ENCODE results near the gene GNB3.
"Not testable (repeated sequence)": the region's sequence is repeated elsewhere in the genome, so short reads cannot be mapped to it uniquely, and the experiment has no call there.

Gene GNB3

DNA sequence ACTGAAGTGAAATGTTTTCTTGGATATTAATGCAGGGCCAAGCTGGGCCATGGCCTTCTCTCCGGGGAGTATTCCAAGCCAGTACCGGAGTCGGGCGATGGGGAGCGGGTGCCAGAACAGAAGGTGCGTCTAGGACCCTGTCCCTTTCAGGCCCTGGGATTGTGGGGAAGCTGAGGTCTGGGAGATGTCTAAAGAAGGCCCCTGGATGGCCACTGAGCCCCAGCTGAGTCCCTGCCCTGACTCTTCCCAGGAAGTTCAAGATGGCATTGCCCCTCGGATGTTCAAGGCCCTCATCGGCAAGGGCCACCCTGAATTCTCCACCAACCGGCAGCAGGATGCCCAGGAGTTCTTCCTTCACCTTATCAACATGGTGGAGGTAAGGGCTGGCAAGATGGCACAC, 19.4 kb downstream of the GNB3 start:
- no peak for DNase-seq (ENCODE audit: low read depth in 3 of 3)

DNA sequence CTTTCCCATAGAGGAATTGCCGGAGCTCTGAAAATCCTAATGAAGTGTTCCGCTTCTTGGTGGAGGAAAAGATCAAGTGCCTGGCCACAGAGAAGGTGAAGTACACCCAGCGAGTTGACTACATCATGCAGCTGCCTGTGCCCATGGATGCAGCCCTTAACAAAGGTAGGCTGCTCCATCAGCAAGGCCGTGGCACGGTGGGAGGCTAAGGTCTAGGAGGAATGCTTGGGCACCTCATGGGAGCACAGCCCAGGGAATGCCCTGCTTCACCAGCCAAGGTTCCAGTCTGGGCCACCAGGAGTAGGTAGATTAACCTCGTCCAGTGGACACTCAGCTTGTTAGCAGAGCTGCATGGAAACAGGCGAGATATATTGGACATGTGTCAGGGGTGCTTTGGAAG, 20.2 kb downstream of the GNB3 start:
- DNase-seq (ENCODE audit: low read depth in 3 of 3), result no peak

DNA sequence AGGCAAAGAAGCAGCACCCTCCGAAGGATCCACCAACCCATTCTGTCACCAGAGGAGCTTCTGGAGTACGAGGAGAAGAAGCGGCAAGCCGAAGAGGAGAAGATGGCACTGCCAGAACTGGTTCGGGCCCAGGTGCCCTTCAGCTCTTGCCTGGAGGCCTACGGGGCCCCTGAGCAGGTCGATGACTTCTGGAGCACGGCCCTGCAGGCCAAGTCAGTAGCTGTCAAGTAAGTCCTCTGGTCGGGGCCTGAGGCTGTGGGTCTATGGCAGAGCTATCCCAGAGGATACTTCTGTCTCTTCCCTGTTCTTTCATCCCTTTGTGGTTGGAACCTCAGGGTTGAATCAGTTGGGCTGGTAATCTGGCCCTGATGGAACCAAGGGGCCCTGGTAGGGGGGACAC, 20.7 kb downstream of the GNB3 start:
- no peak for DNase-seq (ENCODE audit: low read depth in 3 of 3)

DNA sequence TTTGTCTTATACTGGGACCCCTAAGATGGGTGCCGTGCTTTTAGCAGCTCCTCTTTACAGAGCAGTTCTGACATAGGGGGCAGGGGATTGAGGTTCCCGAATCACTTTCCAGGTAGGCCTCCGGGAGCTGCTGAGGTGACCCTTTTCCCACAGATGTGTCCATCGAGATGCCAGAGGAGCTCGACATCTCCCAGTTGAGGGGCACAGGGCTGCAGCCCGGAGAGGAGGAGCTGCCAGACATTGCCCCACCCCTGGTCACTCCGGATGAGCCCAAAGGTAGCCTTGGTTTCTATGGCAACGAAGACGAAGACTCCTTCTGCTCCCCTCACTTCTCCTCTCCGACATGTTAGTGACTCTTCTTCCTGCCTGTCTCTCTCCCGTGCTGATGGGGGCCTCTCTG, 22.3 kb downstream of the GNB3 start:
- no peak for DNase-seq (ENCODE audit: low read depth in 3 of 3)

DNA sequence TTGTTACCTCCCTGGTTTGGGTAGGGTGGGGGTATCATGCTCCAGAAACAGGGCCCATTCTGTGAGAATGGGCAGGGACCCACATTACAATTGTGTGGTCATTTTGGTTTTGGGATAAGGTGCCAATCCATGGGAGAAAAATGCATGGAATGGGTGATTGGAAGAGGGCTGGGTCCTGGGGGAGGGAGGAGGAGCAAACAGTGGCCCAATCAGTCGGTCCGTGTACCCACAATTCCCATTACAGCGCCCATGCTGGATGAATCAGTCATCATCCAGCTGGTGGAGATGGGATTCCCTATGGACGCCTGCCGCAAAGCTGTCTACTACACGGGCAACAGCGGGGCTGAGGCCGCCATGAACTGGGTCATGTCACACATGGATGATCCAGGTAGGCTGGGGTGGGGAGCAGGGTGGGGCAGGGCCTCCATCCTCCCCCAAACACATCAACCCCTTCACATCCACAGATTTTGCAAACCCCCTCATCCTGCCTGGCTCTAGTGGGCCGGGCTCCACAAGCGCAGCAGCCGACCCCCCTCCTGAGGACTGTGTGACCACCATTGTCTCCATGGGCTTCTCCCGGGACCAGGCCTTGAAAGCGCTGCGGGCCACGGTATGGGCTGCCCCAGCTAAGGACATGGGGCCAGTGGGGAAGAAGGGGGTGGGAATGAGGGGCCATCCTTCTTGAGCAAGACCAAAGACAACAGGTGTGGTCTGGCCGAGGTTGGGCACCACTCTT, 23.0 kb downstream of the GNB3 start:
- DNase-seq (ENCODE audit: low read depth in 3 of 3), result no peak

DNA sequence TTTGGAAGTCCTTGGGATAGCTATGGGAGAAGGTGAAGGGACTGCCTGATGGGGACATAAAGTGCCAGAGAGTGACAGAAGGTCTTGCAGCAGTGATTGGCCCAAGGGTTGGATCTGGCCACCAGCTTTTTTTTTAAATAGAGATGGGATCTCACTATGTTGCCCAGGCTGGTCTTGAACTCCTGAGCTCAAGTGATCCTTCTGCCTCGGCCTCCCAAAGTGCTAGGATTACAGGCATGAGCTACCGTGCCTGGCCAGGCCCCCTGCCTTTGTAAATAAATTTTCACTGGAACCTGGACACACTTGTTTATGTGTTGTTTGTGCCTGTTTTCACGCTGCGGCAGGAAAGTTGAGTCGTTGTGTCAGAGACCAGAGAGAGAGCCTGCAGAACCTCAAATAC, 24.6 kb downstream of the GNB3 start:
- DNase-seq (ENCODE audit: low read depth in 3 of 3), result not testable (repeated sequence)

DNA sequence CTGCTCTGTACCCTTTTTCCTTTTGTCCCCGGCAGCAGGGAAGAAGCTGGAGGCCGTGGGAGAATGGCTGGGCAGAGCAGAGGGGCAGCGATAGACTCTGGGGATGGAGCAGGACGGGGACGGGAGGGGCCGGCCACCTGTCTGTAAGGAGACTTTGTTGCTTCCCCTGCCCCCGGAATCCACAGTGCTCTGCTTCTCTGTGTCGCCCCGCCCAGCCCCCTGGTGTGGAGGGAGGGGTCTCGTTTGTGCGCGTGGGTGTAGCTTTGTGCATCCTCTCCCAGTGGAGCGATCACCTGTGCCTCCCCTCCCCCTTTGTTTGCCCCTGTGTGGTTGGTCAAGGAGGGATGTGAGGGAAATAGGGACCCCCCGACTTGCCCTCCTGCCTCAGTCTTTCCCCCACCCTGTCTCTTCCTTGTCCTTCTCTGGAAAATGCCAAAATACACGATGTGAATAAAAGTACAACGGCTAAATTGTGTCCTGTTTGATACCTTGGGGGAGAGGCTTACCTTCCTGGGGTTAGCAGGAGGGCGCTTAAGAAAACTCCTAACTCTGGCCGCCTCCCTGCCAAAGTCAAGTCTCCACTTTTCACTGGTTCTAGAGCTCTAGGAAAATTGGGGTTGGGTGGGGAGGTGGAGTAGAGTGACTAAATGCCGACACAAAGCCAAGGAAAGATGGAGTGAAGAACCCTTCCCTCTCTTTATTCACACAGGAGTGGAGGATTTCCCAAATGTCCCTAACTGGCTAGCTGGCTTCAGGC, 25.6 kb downstream of the GNB3 start:
- no peak for DNase-seq (ENCODE audit: low read depth in 3 of 3)

DNA sequence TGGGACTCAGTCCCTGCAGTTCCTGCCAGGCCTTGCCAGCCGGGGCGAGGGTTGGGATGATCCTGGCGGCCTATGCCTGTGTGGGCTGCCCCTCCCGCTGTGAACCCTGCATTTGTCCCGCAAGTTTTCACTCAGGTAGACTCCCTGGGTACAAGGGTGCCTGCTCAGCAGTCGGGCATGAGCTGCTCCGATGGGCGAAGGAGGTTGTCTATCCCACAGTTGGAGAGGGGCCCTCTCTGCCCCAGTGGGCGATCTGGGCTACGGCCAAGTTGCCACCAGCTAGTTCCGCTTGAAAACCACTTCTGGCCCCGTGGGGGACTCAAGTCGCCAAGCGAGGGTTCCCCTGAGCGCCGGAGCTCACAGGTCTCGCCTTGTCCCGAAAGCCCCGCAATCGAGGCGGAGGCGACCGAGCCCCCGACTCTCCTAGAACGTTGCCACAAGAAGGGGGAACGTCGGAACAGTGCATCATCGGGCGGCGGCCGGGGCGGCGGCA, 26.2 kb downstream of the GNB3 start:
- DNase-seq (ENCODE audit: low read depth in 3 of 3), result no peak

DNA sequence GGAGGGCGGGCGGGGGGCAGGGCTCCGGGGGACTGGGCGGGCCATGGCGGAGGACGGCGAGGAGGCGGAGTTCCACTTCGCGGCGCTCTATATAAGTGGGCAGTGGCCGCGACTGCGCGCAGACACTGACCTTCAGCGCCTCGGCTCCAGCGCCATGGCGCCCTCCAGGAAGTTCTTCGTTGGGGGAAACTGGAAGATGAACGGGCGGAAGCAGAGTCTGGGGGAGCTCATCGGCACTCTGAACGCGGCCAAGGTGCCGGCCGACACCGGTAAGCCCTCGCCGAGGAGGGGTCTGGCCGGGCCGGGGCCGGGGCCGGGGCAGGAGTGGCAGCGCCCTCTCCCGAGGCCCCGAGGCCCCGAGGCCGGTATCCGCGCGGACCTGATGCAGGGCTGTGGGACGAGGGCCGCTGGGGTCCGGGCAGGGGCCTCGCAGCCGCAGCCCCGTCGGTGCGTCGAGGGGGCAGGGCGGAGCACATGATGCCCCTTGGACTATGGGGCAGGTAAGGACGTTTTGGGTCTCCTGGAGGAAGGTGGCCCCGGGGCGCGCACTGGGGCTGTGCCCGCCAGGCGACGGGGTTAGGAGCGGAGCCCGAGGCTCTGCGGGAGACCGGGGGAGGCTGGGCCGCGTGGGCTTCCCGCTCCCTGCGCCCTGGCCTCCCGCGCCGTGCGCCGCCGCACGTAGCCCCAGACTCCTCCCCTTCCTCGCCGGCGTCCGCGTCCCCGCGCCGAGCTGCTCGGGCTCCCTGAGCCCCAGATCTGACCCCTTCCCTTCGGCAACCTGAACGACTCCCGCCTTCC, 26.9 kb downstream of the GNB3 start, which contains the start of gene TPI1:
TSS of gene TPI1 (plus strand) at position 119 of the 798 bp plus-strand sequence. CDS start at position 155, 36 bp downstream.
- peak; percentile 67 to 83 (median 67) for DNase-seq (ENCODE audit: low read depth in 3 of 3)

DNA sequence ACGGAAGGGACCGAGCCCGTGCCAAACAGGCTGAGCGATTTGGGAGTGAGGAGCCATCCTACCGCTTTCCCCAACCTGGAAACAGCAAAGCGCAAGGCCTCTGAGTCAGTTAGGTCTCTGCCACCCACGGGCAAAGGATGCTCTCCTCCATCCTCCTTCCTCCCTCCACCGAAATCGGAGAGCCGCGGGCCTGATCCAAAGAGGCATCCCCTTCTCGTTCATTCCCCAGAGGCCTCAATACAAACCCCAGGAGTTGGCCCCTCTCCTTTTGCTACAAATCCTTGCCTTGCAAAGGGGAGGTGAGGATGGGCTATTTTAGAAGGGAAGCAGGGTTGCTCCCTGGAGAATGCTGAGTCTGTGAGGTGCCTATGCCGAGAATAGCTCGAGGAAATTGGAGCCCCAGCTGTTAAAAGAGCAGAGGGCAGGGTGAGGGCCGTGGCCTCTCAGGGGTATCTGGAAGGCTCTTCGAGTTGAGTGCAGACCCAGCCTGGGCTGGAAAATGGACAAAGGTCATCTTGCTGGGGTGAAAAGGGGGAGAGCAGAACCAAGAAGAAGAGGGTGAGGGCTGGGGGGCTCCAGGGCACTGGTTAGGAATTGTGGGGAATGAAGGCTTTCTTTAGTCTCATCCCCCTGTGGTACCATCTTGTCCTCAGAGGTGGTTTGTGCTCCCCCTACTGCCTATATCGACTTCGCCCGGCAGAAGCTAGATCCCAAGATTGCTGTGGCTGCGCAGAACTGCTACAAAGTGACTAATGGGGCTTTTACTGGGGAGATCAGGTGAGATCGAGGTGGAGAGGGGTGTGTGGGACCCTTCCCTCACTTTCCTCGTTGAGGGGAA, 27.7 kb downstream of the GNB3 start:
- no peak for DNase-seq (ENCODE audit: low read depth in 3 of 3)

DNA sequence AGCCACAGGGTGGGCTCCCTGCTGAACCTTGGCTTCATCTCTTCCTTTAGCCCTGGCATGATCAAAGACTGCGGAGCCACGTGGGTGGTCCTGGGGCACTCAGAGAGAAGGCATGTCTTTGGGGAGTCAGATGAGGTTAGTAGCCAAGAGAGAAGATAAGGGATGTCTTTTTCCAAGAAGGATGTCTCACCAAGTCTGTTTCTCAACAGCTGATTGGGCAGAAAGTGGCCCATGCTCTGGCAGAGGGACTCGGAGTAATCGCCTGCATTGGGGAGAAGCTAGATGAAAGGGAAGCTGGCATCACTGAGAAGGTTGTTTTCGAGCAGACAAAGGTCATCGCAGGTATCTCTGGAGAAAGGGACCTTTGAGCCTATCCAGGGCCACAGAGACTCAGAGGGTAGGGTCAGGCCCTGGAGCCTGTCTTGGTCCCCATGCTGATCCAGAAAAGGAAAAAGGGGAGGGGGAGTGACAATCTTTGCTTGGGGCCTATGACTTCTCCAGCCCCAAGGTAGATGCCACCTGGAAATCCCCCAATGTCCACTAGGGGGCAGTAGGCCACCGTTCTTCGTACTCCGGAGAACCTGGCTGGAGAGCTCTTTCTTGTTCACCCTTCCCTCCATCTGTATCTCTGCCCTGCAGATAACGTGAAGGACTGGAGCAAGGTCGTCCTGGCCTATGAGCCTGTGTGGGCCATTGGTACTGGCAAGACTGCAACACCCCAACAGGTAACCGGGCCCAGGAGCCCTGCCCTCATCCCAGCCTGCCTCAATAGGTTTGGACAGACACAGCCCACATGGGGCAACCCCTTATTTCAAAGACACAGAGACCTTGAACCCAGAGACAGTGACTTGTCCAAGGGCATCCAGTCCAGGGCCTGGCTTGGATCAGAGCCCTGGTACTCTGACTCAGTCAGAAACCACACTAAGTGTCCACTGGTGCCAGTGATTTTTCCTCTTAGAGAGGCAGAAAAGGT, 28.6 kb downstream of the GNB3 start:
- peak; percentile 65 to 77 (median 73) for DNase-seq (ENCODE audit: low read depth in 3 of 3)

DNA sequence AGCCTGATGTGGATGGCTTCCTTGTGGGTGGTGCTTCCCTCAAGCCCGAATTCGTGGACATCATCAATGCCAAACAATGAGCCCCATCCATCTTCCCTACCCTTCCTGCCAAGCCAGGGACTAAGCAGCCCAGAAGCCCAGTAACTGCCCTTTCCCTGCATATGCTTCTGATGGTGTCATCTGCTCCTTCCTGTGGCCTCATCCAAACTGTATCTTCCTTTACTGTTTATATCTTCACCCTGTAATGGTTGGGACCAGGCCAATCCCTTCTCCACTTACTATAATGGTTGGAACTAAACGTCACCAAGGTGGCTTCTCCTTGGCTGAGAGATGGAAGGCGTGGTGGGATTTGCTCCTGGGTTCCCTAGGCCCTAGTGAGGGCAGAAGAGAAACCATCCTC, 29.6 kb downstream of the GNB3 start:
- DNase-seq (ENCODE audit: low read depth in 3 of 3), result not testable (repeated sequence)

DNA sequence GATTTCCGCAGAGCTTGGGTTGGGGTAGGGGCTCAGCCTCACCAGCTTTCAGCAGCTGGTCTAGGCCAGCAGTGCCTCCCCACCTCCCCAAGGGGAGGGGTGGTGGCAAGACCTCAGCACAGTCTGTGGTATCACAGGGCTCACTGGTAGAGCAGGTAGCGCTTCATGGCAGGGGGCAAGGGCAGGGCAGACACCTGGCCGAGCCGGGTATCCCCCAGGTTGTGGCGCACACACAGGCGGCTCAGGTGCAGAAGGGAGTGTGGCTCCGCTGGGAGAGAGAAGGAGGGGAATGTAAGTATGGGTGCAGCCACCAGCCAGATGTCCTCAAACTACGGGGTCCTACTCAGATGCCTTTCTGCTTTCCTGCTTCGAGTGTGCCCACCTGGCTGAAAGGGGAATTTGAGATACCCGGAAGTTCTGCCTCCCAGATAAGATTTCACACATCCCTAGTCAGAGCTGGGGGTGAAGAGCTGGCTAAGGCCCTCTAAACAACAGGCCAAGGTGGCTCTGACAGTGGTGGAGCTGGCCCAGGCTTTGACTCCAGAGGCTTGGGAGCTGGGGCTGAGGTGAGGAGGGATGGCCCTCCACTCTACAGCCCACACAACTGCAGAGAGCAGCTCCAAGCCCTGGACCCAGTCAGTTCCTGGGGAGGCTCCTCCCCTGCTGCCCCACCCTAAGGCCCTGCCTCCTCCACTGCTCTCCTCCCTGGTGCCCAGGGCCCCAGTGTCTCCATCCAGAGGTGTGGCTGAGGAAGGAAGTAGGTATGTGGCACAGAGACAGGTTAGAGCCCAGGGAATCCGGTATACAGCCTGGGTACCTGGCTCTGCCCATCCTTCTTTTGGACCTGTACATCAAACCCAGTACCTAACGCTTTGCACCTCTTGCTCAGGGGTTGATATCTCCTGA, 30.6 kb downstream of the GNB3 start:
- DNase-seq (ENCODE audit: low read depth in 3 of 3), result no peak

DNA sequence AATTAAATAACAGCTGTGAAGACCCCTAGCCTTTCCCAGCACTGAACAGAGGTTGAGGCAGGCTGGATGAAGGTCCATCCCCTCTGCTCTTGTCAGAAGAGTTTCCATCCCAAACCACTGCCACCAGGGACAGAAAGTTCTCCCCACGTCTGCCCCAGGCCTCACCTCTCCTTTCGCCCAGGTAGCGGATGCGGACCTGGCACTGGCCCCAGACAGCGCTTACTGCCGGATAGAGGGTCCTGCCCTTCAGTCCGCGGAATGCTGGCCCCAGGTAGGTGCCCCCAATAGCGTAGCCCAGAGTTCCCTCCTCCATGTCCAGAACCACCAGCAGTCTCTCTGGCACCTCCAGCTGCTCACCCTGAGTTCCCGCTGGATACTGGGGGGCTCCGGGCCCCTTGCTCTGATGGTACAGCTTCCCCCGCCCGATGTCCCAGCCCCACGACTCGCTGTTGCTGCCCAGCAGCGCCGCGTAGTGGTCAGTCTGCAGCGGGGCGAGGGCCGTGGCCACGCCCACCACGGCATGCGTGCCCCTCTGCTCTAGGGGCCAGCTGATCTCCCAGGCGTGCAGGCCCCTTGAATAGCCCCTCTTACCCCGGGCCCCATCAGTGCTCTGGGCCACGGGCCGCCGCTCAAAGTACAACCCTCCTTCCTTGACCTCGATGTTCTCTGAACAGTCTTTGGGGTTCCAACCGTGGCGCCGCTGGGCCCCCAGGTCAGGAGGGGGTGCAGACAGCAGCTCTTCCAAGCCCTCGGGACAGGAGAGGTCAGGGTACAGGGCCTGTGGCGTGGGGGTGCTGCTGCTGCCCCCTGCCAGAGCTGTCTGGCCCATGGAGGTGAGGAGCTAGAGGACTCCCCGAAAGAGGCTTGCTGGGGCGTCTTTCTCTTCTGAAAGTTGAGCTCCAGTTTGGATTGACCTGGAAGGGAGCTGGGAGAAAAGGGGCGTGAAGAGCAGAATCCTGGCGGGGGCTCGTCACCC, 31.6 kb downstream of the GNB3 start:
- peak; percentile 68 to 84 (median 72) for DNase-seq (ENCODE audit: low read depth in 3 of 3)

DNA sequence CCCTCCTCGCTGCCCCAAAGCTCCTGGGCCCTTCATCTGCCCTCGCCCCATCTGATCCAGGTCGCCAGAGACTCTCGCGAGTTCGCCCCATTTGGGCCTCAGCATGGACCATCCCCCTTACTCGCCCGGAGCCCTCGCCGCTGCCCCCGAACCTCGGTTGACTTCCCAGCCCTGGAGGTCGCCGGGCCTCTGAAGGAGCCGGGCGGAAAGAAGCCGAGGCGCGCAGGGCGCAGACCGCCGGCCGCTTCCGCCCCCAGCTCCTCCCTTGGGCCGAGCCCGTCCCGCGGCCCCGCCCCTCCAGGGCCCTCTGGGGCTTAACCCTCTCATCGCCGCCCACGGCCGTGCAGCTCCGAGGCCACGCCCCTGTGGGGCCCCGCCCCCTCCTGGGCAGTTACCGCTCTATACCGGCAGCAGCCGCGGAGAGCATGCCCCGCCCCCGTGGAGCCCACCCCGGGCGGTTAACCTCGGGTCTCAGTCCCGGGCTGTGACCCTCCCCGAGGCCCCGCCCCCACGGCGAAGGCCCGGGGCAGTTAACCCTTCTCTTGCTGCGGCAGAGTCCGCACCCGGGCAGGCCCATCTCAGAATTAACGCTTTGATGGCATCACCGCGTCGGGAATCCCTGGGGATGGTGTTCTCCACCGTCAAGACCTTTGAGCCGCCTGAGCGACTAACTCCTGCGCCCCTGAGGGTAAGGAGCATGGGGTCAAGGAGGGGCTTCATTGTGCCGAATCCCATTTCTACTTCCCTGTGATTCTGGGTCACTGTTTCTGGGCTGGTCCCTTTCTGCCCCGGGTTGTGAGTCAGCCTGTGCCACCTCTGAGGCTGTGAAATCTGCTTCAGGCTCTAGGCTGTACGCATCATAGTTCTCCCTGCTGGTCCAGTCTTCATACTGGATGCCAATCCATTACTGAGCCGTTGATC, 32.6 kb downstream of the GNB3 start, which contains the start of gene SPSB2:
TSS of gene SPSB2 (minus strand) at position 210 of the 921 bp plus-strand sequence. CDS start 402 bp downstream, outside the sequence.
- peak; percentile 97 to 100 (median 99) for DNase-seq (ENCODE audit: low read depth in 3 of 3)

DNA sequence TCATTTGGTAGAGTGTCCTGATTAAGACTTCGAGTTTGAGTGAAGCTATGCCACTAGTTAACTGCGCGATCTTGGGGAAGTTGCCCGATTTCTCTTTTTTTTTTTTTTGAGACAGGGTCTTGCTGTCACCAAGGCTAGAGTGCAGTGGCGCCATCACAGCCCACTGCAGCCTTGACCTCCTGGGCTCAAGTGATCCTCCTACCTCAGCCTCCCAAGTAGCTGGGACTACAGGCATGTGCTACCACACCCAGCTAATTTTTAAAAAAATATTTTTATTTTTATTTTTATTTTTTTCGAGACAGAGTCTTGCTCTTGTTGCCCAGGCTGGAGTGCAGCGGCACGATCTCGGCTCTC, 33.3 kb downstream of the GNB3 start:
- DNase-seq (ENCODE audit: low read depth in 3 of 3), result not testable (repeated sequence)

DNA sequence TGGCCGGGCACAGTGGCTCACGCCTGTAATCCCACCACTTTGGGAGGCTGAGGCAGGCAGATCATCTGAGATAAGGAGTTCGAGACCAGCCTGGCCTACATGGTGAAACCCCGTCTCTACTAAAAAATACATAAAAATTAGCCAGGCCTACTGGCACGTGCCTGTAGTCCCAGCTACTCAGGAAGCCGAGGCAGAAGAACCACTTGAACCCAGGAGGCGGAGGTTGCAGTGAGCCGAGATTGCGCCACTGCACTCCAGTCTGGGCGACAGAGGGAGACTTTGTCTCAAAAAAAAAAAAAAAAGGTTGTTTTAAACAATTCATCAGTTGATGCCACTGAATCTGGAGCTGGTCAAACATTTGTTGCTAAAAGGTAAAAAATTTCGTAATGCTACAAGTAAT, 39.1 kb downstream of the GNB3 start:
- not testable (repeated sequence) for DNase-seq (ENCODE audit: low read depth in 3 of 3)
